IMR-90 (cell line): Measurements from ENCODE around the gene VPS33A. TPM values are rescaled to one million over a fixed set of nuclear protein-coding genes. Genes with fewer than 3 reads are reported as not detected.

ENCODE experiments used
- ATAC-seq: fragments of 200-7000 bp; cut with Tn5 transposase; 2 replicates; pipeline ENCODE4 v1.9.1; 2020; ENCODE audit warnings: low read depth, mild to moderate bottlenecking, moderate library complexity
- BruUV-seq: library from RNA; stranded (reverse); fragments of 400-500 nt; replicated peaks from 2 replicates; lab custom pipeline; 2021; lab: Mats Ljungman, UMichigan
- CTCF ChIA-PET: fragments of 300-600 bp; formaldehyde crosslinking; extraction: SDS; loops from one replicate; lab custom pipeline; 2021; ENCODE audit warnings: antibody characterized with exemption; lab: Yijun Ruan, JAX
- POLR2A ChIA-PET: fragments of 300-600 bp; sonication (Branson Sonifier 250); formaldehyde crosslinking; loops from one replicate; lab custom pipeline; 2022; ENCODE audit warnings: antibody characterized with exemption; ENCODE audit not compliant: unreplicated experiment; lab: Charles Lee
- DNase-seq: peaks from one replicate; pipeline ENCODE4 v3.0.0; 2013
- H2AFZ ChIP-seq: replicated peaks from 2 replicates; pipeline ENCODE3; 2013; ENCODE audit warnings: low read length, mild to moderate bottlenecking; ENCODE audit not compliant: poor library complexity
- H2AK5ac ChIP-seq: 2 replicates; pipeline ENCODE4 v1.6.1; 2013; ENCODE audit warnings: low read depth, low read length, inconsistent platforms
- H2AK9ac ChIP-seq: replicated peaks from 2 replicates; pipeline ENCODE3; 2013; ENCODE audit warnings: mild to moderate bottlenecking, low read depth, low read length, moderate library complexity; ENCODE audit not compliant: poor library complexity
- H2BK120ac ChIP-seq: 2 replicates; pipeline ENCODE4 v1.6.1; 2013; ENCODE audit warnings: low read depth, low read length, inconsistent platforms
- H2BK15ac ChIP-seq: 3 replicates; pipeline ENCODE4 v1.6.1; 2013; ENCODE audit warnings: low read depth, low read length, inconsistent platforms
- H2BK20ac ChIP-seq: 2 replicates; pipeline ENCODE4 v1.6.1; 2013; ENCODE audit warnings: low read depth, mild to moderate bottlenecking, inconsistent platforms, low read length, moderate library complexity
- H2BK5ac ChIP-seq: 2 replicates; pipeline ENCODE4 v1.6.1; 2013; ENCODE audit warnings: mild to moderate bottlenecking, low read depth, low read length, inconsistent platforms; ENCODE audit not compliant: poor library complexity, severe bottlenecking
- H3K14ac ChIP-seq: replicated peaks from 2 replicates; pipeline ENCODE4 v1.6.1; 2013; ENCODE audit warnings: low read depth, low read length, inconsistent platforms
- H3K18ac ChIP-seq: 2 replicates; pipeline ENCODE4 v1.6.1; 2013; ENCODE audit warnings: low read depth, low read length, control low read depth
- H3K23ac ChIP-seq: 2 replicates; pipeline ENCODE4 v1.6.1; 2013; ENCODE audit warnings: low read depth, low read length, inconsistent platforms
- H3K27ac ChIP-seq: 2 replicates; pipeline ENCODE4 v1.5.1; 2013; ENCODE audit warnings: mild to moderate bottlenecking, control low read depth, low read length; ENCODE audit not compliant: insufficient read depth
- H3K27me3 ChIP-seq: 2 replicates; pipeline ENCODE4 v1.6.1; 2013; ENCODE audit warnings: low read length; ENCODE audit not compliant: control insufficient read depth, insufficient read depth
- H3K36me3 ChIP-seq: 2 replicates; pipeline ENCODE4 v1.6.1; 2013; ENCODE audit warnings: low read length, mixed read lengths; ENCODE audit not compliant: control insufficient read depth, insufficient read depth
- H3K4ac ChIP-seq: 2 replicates; pipeline ENCODE4 v1.6.1; 2013; ENCODE audit warnings: low read depth, low read length, inconsistent platforms
- H3K4me1 ChIP-seq: 2 replicates; pipeline ENCODE4 v1.6.1; 2013; ENCODE audit warnings: low read length, mixed read lengths; ENCODE audit not compliant: control insufficient read depth, insufficient read depth
- H3K4me2 ChIP-seq: 2 replicates; pipeline ENCODE4 v1.6.1; 2013; ENCODE audit warnings: low read depth, mild to moderate bottlenecking, control low read depth, low read length, moderate library complexity
- H3K4me3 ChIP-seq: 2 replicates; pipeline ENCODE4 v1.5.1; 2013; ENCODE audit warnings: low read depth, mild to moderate bottlenecking, control low read depth, low read length, moderate library complexity; ENCODE audit not compliant: insufficient read depth
- H3K56ac ChIP-seq: 2 replicates; pipeline ENCODE4 v1.6.1; 2013; ENCODE audit warnings: low read length, inconsistent platforms; ENCODE audit not compliant: insufficient read depth; ENCODE audit errors: extremely low read depth
- H3K79me1 ChIP-seq, 2 experiments: 2 replicates each; pipeline ENCODE4 v1.6.1; 2013; ENCODE audit warnings: low read length in 2 of 2, inconsistent platforms in 1 of 2, low read depth in 1 of 2
- H3K9ac ChIP-seq: 2 replicates; pipeline ENCODE4 v1.6.1; 2013; ENCODE audit warnings: low read depth, low read length, control low read depth
- H3K9me1 ChIP-seq: 2 replicates; pipeline ENCODE4 v1.6.1; 2013; ENCODE audit warnings: low read length, inconsistent platforms; ENCODE audit not compliant: insufficient read depth
- H3K9me3 ChIP-seq: 2 replicates; pipeline ENCODE4 v1.6.1; 2013; ENCODE audit warnings: low read length; ENCODE audit not compliant: control insufficient read depth, insufficient read depth
- H4K20me1 ChIP-seq: 2 replicates; pipeline ENCODE4 v1.6.1; 2013; ENCODE audit warnings: low read length, inconsistent platforms; ENCODE audit not compliant: insufficient read depth
- H4K5ac ChIP-seq: 2 replicates; pipeline ENCODE4 v1.6.1; 2013; ENCODE audit warnings: mild to moderate bottlenecking, low read depth, low read length, control low read depth
- H4K8ac ChIP-seq, 2 experiments: 2 replicates each; pipeline ENCODE4 v1.6.1; 2013; ENCODE audit warnings: low read depth in 2 of 2, low read length in 2 of 2, control low read depth in 1 of 2, inconsistent platforms in 1 of 2
- H4K91ac ChIP-seq: 2 replicates; pipeline ENCODE4 v1.6.1; 2013; ENCODE audit warnings: low read depth, low read length, inconsistent platforms; ENCODE audit not compliant: insufficient read depth
- BHLHE40 ChIP-seq: fragments of 150-350 bp; IDR thresholded peaks from 2 replicates; pipeline ENCODE4 v1.6.1; 2016; ENCODE audit warnings: mild to moderate bottlenecking, low read depth, low read length
- CEBPB ChIP-seq: IDR thresholded peaks from 2 replicates; pipeline ENCODE4 v1.6.1; 2012; ENCODE audit warnings: low read depth, low read length, improper control_type of control experiment
- CHD1 ChIP-seq: IDR thresholded peaks from 2 replicates; pipeline ENCODE4 v1.6.1; 2012; ENCODE audit warnings: low read depth, low read length, improper control_type of control experiment
- FOS ChIP-seq: fragments of 150-350 bp; IDR thresholded peaks from 2 replicates; pipeline ENCODE4 v1.6.1; 2016; ENCODE audit warnings: low read depth, low read length
- MAFK ChIP-seq: IDR thresholded peaks from 2 replicates; pipeline ENCODE4 v1.6.1; 2012; ENCODE audit warnings: low read depth, low read length, improper control_type of control experiment
- MAZ ChIP-seq: IDR thresholded peaks from 2 replicates; pipeline ENCODE4 v1.6.1; 2012; ENCODE audit warnings: low read depth, mild to moderate bottlenecking, low read length, improper control_type of control experiment, moderate library complexity, borderline replicate concordance
- MXI1 ChIP-seq: IDR thresholded peaks from 2 replicates; pipeline ENCODE4 v1.6.1; 2012; ENCODE audit warnings: low read depth, mild to moderate bottlenecking, low read length, moderate library complexity, borderline replicate concordance
- NFE2L2 ChIP-seq: fragments of 150-350 bp; IDR thresholded peaks from 2 replicates; pipeline ENCODE4 v1.6.1; 2016; ENCODE audit warnings: low read depth, mild to moderate bottlenecking, low read length
- POLR2A ChIP-seq: IDR thresholded peaks from 2 replicates; pipeline ENCODE4 v1.6.1; 2012; ENCODE audit warnings: mild to moderate bottlenecking, low read depth, low read length
- RAD21 ChIP-seq: IDR thresholded peaks from 2 replicates; pipeline ENCODE4 v1.6.1; 2012; ENCODE audit warnings: low read length, improper control_type of control experiment
- RCOR1 ChIP-seq: IDR thresholded peaks from 2 replicates; pipeline ENCODE4 v1.6.1; 2012; ENCODE audit warnings: mild to moderate bottlenecking, low read length, improper control_type of control experiment; ENCODE audit not compliant: insufficient replicate concordance
- RFX5 ChIP-seq: IDR thresholded peaks from 2 replicates; pipeline ENCODE4 v1.8.0; 2012; ENCODE audit warnings: low read depth, mild to moderate bottlenecking, low read length, moderate library complexity
- SMC3 ChIP-seq: fragments of 150-350 bp; IDR thresholded peaks from 2 replicates; pipeline ENCODE4 v1.6.1; 2016; ENCODE audit warnings: low read depth, mild to moderate bottlenecking, antibody characterized with exemption, low read length, moderate library complexity
- USF2 ChIP-seq: fragments of 150-350 bp; IDR thresholded peaks from 2 replicates; pipeline ENCODE4 v1.6.1; 2017; ENCODE audit warnings: mild to moderate bottlenecking, antibody characterized with exemption, low read length, low read depth
- WGBS, 2 experiments: methylation state at CpG; one replicate each; pipeline versions ENCODE4 v1.1.5 to v1.1.7; 2013; ENCODE audit warnings: missing lambda C conversion rate in 2 of 2; ENCODE audit not compliant: insufficient read length in 1 of 2; ENCODE audit errors: extremely low coverage in 2 of 2; 5-methylcytosine and 5-hydroxymethylcytosine counted together
- dilution Hi-C: fragments of 300-500 bp; cut with HindIII; formaldehyde crosslinking; loops from one replicate; pipeline ENCODE4 v1.14.3; 2018; ENCODE audit warnings: low sequenced_read_pairs; ENCODE audit not compliant: unreplicated experiment
- in situ Hi-C: fragments of 300-500 bp; cut with MboI; formaldehyde crosslinking; loops from 3 replicates; pipeline ENCODE4 v1.14.3; 2019; ENCODE audit warnings: low sequenced_read_pairs, inconsistent platforms, mixed read lengths
- intact Hi-C: fragments of 100-400 bp; cut with micrococcal nuclease; formaldehyde crosslinking; loops from 2 replicates; pipeline ENCODE4 v1.10.0; 2022
- polyA plus RNA-seq, 3 experiments: library from polyadenylated mRNA; depleted of rRNA; stranded (reverse); fragments of >200 nt; gene quantifications; 2 replicates each; pipeline ENCODE4 v1.2.3, GENCODE V29; 2012; ENCODE audit warnings: low replicate concordance in 1 of 3
- total RNA-seq: library from RNA; depleted of rRNA; stranded (reverse); fragments of >200 nt; gene quantifications from 2 replicates; pipeline ENCODE4 v1.2.3, GENCODE V29; 2012
- TF ChIP-seq, protein P1 (sequence below): fragments of 150-350 bp; IDR thresholded peaks from 2 replicates; pipeline ENCODE4 v1.6.1; 2016; ENCODE audit warnings: low read depth, mild to moderate bottlenecking, low read length, moderate library complexity, borderline replicate concordance
- TF ChIP-seq, protein P2 (sequence below): conservative IDR thresholded peaks from 2 replicates; pipeline ENCODE4 v1.5.1; 2012; ENCODE audit warnings: mild to moderate bottlenecking, low read depth, low read length, improper control_type of control experiment

Gene VPS33A
- total and polyA plus RNA-seq, 2 of the 4 experiments (the other 2 are of a cell fraction) = 14.0 to 20.3 TPM

GRCh38 chr12:122304924-122305323 is 38.6 kb upstream of the VPS33A start:
- DNase-seq (peak; percentile 46), ATAC-seq (no peak; the same call in 1 of the 2 replicates)
- H4K5ac ChIP-seq = no peak overlapping the region
- H3K79me1 ChIP-seq = peaks cover 22 to 23% of the 10 kb centered on the region in 2 experiments
- no peak overlapping the region for H3K27ac ChIP-seq
- no peak overlapping the region for H4K91ac ChIP-seq
- intact Hi-C loops (no loop called here), in situ Hi-C loops (no loop called here), dilution Hi-C loops (no loop called here)
- H3K56ac ChIP-seq = no peak overlapping the region
- H4K20me1 ChIP-seq = no peaks in the 10 kb centered on the region
- H2BK15ac ChIP-seq = no peak overlapping the region
- H2AK9ac ChIP-seq = no peak overlapping the region
- no peak overlapping the region for H2AK5ac ChIP-seq
- H3K9ac ChIP-seq = no peak overlapping the region
- no peak overlapping the region for H3K4me3 ChIP-seq
- H3K36me3 ChIP-seq = peaks cover 32% of the 10 kb centered on the region
- no peak overlapping the region for H2BK120ac ChIP-seq
- no peak overlapping the region for H3K23ac ChIP-seq
- no peak overlapping the region for H2BK5ac ChIP-seq
- no peak overlapping the region for H3K4ac ChIP-seq
- ChIA-PET CTCF (interaction anchor here (0.6 kb wide), 1 partner anchor 80 kb away, joined by 4 read pairs; no protein-coding TSS in a partner anchor), POLR2A (no interaction called here)
- BruUV-seq = no TSS peak
- H3K27me3 ChIP-seq = no peaks in the 10 kb centered on the region
- H3K4me2 ChIP-seq = no peak overlapping the region
- H3K4me1 ChIP-seq = peaks cover 10% of the 10 kb centered on the region
- H3K18ac ChIP-seq = no peak overlapping the region
- no peak overlapping the region for H4K8ac ChIP-seq
- no peak overlapping the region for H2AFZ ChIP-seq
- no peak overlapping the region for H2BK20ac ChIP-seq
- TF ChIP-seq BHLHE40 (no peak), NFE2L2 (no peak), RAD21 (no peak), MAZ (no peak), CHD1 (no peak), POLR2A (no peak), FOS (no peak), MXI1 (no peak), RCOR1 (no peak), USF2 (no peak), MAFK (no peak), CEBPB (no peak), SMC3 (no peak), RFX5 (no peak)
- TF ChIP-seq, protein P1, sequence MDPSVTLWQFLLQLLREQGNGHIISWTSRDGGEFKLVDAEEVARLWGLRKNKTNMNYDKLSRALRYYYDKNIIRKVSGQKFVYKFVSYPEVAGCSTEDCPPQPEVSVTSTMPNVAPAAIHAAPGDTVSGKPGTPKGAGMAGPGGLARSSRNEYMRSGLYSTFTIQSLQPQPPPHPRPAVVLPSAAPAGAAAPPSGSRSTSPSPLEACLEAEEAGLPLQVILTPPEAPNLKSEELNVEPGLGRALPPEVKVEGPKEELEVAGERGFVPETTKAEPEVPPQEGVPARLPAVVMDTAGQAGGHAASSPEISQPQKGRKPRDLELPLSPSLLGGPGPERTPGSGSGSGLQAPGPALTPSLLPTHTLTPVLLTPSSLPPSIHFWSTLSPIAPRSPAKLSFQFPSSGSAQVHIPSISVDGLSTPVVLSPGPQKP = no peak
- TF ChIP-seq, protein P2, sequence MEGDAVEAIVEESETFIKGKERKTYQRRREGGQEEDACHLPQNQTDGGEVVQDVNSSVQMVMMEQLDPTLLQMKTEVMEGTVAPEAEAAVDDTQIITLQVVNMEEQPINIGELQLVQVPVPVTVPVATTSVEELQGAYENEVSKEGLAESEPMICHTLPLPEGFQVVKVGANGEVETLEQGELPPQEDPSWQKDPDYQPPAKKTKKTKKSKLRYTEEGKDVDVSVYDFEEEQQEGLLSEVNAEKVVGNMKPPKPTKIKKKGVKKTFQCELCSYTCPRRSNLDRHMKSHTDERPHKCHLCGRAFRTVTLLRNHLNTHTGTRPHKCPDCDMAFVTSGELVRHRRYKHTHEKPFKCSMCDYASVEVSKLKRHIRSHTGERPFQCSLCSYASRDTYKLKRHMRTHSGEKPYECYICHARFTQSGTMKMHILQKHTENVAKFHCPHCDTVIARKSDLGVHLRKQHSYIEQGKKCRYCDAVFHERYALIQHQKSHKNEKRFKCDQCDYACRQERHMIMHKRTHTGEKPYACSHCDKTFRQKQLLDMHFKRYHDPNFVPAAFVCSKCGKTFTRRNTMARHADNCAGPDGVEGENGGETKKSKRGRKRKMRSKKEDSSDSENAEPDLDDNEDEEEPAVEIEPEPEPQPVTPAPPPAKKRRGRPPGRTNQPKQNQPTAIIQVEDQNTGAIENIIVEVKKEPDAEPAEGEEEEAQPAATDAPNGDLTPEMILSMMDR = no peak
- peaks cover 11% of the 10 kb centered on the region; the same call in 1 of the 2 replicates for H3K9me1 ChIP-seq
- H3K9me3 ChIP-seq = no peaks in the 10 kb centered on the region
- no peak overlapping the region for H3K14ac ChIP-seq
- no CpG with 5 or more reads among the region's 1 CpG for WGBS, 2 experiments
